ENCODE data around the gene ARHGEF17. TPM values are rescaled to one million over a fixed set of nuclear protein-coding genes. Genes with fewer than 3 reads are reported as not detected.

The ARHGEF17 gene
- total RNA-seq, 3 donors from 2014 or later (not counting 1 experiment from before 2014, with no cell fraction given), result 0.02 to 0.88 (median 0.50) TPM

- Histone ChIP-seq H3K9me3 (ENCODE audit: control insufficient read depth, insufficient read depth, low read length) (no peaks in the 10 kb centered on the region), H3K4me3 (ENCODE audit: low read length) (no peak overlapping the region), H3K27ac (ENCODE audit: low read length) (no peak overlapping the region), H3K36me3 (ENCODE audit: control insufficient read depth, insufficient read depth, low read length) (no peaks in the 10 kb centered on the region), H3K27me3 (ENCODE audit: control insufficient read depth, insufficient read depth, low read length) (no peaks in the 10 kb centered on the region), H3K4me1 (ENCODE audit: control insufficient read depth, insufficient read depth, low read length) (peaks cover 17% of the 10 kb centered on the region)
- Mint-ChIP-seq H3K36me3 (no peaks in the 10 kb centered on the region), H3K27me3 (ENCODE audit: low read depth in 2 of 2) (peaks cover 0 to 5% of the 10 kb centered on the region in 2 donors), H3K27ac (no peak overlapping the region), H3K4me1 (peaks cover 7 to 19% of the 10 kb centered on the region in 2 donors), H3K9me3 (no peaks in the 10 kb centered on the region), H3K4me3 (no peak overlapping the region)
- no peak for DNase-seq
- intact Hi-C loops (cut with micrococcal nuclease), result no loop called here
- WGBS (ENCODE audit: insufficient coverage), result 94% methylated on average over 4 of the region's 4 CpGs
- no peak for TF ChIP-seq CTCF (IDR thresholded peaks at IDR 0.05)
- no peak for ATAC-seq
Measured at GRCh38 chr11:73293356-73293936, 14.6 kb upstream of the ARHGEF17 start.

- Mint-ChIP-seq H3K27ac (no peak overlapping the region), H3K36me3 (no peaks in the 10 kb centered on the region), H3K27me3 (ENCODE audit: low read depth in 2 of 2) (peaks cover 0 to 5% of the 10 kb centered on the region in 2 donors), H3K4me1 (peaks cover 0 to 9% of the 10 kb centered on the region in 2 donors), H3K9me3 (no peaks in the 10 kb centered on the region), H3K4me3 (no peak overlapping the region)
- intact Hi-C loops (cut with micrococcal nuclease), result loop anchor here (1.0 kb wide), 1 partner anchor 41 kb away; no protein-coding TSS in a partner anchor
- DNase-seq (no peak), ATAC-seq (no peak)
- no peak overlapping the region for H3K4me3 ChIP-seq (ENCODE audit: low read length)
- TF ChIP-seq CTCF (IDR thresholded peaks at IDR 0.05), result no peak
- H3K27ac ChIP-seq (ENCODE audit: low read length), result no peak overlapping the region
- H3K36me3 ChIP-seq (ENCODE audit: control insufficient read depth, insufficient read depth, low read length), result no peaks in the 10 kb centered on the region
- H3K27me3 ChIP-seq (ENCODE audit: control insufficient read depth, insufficient read depth, low read length), result no peaks in the 10 kb centered on the region
- H3K9me3 ChIP-seq (ENCODE audit: control insufficient read depth, insufficient read depth, low read length), result no peaks in the 10 kb centered on the region
- H3K4me1 ChIP-seq (ENCODE audit: control insufficient read depth, insufficient read depth, low read length), result peaks cover 6% of the 10 kb centered on the region
Measured at GRCh38 chr11:73294604-73295003, 13.5 kb upstream of the ARHGEF17 start.

GRCh38 chr11:73295241-73295995 lies 12.7 kb upstream of the ARHGEF17 start:
- Mint-ChIP-seq H3K36me3 (no peaks in the 10 kb centered on the region), H3K4me1 (peaks cover 0 to 9% of the 10 kb centered on the region in 2 donors), H3K4me3 (no peak overlapping the region), H3K27me3 (ENCODE audit: low read depth in 2 of 2) (peaks cover 0 to 5% of the 10 kb centered on the region in 2 donors), H3K9me3 (no peaks in the 10 kb centered on the region), H3K27ac (no peak overlapping the region)
- Histone ChIP-seq H3K27me3 (ENCODE audit: control insufficient read depth, insufficient read depth, low read length) (no peaks in the 10 kb centered on the region), H3K9me3 (ENCODE audit: control insufficient read depth, insufficient read depth, low read length) (no peaks in the 10 kb centered on the region), H3K36me3 (ENCODE audit: control insufficient read depth, insufficient read depth, low read length) (no peaks in the 10 kb centered on the region), H3K4me1 (ENCODE audit: control insufficient read depth, insufficient read depth, low read length) (peaks cover 3% of the 10 kb centered on the region), H3K27ac (ENCODE audit: low read length) (no peak overlapping the region), H3K4me3 (ENCODE audit: low read length) (no peak overlapping the region)
- WGBS (ENCODE audit: insufficient coverage), result 41% methylated on average over 12 of the region's 12 CpGs
- ATAC-seq (peak; percentile 80 to 95 (median 88)), DNase-seq (peak; percentile 71 to 84)
- peak; percentile 86 for TF ChIP-seq CTCF (IDR thresholded peaks at IDR 0.05)
- intact Hi-C loops (cut with micrococcal nuclease), result loop anchor here (1.0 kb wide), 1 partner anchor 40 kb away; no protein-coding TSS in a partner anchor

Data from natural killer cell (primary cell).